Stimulated activated CD4-positive, alpha-beta T cell treated with anti-CD3 and anti-CD28 coated beads, Interleukin-2, amount 100 ng/mL, for 24 hours (primary cell): ENCODE measurements around the gene CPS1.

Experiments
- DNase-seq, 2 donors: peaks; one replicate each; pipeline ENCODE4 v3.0.0-alpha.2; 2020

Gene CPS1

DNA sequence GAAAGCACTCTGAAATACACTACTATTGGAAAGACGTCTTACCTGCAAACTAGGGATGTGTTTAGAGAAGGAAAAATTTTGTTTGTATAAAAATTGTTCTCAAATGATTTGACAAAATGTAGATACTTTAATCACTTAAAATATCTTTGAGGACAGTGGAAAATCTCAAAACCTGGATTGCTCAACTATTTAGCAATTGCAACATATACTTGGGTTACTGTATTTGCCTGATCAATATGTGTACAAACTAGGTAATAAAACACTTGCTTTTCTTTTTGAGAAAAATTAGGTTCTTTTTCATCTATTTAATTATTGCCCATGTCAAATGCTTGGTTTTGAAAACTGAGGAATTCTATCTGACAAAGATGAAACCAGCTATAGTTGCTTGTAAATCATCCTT, 60.9 kb downstream of the CPS1 start:
- DNase-seq: no peak

DNA sequence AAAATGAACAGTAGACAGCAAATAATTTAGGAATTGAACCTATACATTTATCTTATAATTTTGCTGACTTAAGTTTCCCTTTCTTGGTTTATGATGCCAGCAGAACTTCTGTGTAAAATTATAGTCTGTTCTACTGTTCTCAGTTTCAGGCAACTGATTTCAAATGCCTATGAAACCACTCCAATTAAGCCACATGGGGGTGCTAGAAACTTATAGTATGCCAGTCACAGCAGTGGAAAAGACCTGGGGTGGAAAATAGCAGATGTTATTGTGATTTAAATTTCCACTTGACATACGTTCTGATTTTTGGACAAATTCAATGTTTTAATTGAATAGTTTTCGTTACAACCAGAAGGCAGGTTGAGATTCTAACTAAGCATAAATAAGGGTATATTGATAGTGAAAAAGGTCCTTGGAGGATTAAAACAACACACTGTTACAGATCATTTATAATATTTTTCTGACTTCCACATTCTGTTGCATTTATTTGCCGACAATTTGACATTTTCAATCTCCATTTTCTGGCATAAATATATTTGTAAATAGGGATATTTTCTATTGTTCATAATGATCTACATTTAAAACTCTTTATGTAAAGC, 61.4 kb downstream of the CPS1 start:
- DNase-seq: no peak

DNA sequence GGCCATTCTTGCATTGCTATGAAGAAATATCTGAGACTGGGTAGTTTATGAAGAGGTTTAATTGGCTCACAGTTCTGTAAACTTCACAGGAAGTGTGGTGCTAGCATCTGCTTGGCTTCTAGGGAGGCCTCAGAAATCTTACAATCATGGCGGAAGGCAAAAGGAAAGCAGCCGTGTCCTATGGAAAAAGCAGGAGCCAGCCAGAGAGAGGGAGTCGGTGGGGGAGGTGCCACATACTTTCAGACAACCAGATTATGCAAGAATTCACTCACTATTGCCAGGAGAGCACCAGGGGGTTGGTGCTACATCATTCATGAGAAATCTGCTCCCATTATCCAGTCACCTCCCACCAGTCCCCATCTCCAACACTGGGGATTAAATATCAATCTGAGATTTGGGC, 64.1 kb downstream of the CPS1 start:
- no peak for DNase-seq

DNA sequence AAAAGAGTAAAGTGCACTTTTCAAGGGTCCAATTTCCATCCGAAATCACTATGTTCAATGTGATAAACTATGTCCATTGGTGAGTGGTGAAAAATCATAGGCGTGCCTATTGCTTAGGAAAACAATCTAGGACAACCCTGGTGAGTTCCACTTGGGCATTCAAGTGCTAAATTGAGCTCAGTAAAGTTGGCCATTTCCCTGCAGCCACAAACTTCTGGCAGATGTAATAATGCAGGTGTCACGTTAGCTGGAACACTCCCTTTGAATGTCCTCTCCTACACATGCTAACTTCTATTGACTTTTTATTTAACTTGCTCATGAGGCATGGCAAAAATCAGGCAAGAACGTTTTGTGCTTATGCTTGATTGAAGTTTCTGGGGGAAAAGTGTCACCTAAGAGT, 67.1 kb downstream of the CPS1 start:
- DNase-seq: no peak

DNA sequence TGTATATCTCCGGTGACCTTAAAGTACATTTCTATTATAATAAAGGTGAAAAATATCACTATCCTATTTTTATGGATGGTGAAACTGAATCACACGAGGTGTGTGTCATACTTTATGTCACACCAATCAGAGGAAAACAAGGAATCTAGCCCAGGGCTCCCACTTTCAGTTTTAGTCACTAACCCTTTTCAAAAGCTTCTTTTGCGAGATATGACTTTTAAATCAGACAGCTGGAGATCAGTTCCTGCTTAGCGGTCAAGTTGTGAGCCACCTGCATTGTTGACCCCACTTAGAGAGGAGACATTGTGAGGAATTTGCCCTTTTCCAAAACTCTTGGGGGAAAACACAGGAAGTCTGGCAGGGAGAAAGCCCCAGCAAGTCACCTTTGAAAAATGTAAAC, 70.5 kb downstream of the CPS1 start:
- DNase-seq: no peak

DNA sequence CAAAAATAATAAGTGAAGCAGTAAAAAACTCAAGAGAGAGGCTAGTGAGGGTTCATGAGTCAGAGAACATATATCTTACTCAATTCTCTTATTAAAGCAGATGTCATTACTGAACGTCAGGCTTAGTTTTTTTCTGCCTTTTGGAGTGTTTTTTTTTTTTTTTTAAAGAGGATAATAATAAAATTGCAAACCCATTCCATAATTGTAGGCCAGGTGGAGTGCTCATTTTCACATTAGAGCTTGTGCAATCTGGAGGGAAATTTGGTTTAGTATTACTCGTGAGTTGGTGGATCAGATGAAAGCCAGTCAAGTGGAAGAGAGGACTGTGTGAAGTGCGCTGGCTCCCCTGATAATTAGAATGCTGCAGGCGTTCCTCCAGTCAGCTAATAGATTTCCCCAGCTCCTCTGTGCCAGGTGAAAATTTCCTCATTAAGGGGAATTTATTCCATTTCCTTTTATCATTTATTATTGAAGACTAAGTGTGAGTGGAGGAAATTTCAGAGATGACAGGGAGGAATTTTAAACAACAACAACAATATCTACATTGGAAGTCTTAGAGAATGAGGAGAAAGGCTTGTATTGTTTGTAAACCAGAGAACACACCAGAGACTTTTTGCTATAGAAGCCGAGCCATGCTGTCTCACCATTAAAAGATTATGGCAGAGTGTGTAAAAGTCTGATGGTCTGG, 74.6 kb downstream of the CPS1 start:
- DNase-seq: no peak

DNA sequence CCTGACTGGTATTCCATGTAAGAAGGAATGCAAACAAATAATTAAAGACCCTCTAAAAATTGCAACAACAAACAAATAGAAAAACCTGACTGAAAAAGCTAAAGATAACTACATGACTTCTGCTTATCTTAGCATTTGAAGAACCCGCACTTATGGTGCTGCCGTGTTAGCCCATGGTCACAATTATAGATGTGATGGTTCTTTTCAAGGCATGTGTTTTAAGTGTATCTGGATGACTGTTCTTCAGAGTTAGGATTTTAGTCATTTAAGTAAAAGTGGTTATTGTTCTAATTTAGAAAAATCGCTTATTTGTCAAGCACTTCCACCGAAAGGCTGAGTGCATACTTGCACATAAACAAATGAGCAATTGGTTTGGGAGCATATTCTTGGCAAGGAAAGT, 77.3 kb downstream of the CPS1 start:
- no peak for DNase-seq

DNA sequence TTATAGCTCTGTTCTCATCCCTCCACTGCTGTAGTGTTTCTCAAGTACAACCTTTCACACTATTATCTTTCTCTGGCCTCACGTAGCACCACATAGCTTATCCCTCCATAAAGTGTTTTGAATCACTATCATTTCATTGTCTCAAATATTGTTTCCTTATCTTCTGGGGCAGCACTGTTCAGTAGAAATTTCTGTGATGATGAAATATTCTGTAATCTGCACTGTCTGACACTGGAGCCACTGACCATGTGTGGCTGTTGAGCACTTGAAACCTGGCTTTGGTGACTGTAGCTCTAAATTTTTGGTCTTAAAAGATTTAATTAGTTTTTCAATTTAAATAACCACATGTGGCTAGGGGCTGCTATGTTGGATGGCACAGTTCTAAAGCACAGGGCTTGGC, 78.9 kb downstream of the CPS1 start:
- no peak for DNase-seq

DNA sequence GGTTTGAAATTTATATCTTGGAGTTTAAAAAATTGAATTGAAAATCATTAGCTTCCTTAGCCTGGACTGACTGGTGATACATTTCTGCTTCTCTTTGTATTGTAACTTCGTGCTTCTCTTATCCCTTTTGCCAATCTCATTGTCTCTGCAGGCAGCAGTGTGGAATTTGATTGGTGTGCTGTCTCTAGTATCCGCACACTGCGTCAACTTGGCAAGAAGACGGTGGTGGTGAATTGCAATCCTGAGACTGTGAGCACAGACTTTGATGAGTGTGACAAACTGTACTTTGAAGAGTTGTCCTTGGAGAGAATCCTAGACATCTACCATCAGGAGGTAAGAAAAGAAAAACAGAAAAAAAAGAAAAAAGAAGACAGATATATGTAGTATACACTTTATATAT, 85.9 kb downstream of the CPS1 start:
- no peak for DNase-seq

DNA sequence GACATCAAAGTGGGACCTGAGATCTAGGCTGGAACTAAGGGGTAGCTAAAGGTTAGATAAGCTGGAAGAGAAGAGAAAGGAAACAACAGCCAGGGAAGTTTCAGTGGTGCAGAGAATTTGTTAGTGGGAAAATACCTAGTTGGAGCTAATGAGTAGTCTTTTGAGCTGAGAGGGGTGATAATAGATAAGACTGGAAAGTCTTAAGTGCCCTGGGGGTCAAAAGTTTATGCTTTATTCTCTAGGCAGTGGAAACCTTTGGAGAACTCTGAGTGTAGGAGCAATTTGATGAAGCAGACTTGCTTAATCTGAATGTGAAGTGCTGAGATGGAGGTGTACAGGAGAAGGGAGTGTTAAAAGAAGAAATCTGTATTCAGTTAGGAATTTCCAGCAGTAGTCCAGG, 90.8 kb downstream of the CPS1 start:
- no peak for DNase-seq

DNA sequence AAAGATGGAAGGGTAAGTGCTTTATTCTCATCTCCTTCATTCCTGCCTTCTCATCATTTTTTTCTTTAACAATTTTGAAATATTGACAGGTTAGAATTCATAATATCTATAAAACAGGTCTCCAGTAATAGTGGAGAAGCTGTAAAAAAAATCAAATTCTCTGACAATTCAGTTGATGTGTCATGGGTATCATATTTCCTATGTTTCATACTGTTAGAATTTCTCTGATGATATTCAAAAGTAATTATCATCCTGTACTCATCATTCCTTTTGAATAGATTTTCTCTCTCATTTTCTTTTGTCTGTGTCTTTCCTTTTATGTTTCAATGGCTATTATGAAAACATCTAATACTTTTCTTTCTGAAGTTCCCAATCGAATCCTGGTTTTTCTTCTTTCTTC, 97.7 kb downstream of the CPS1 start:
- no peak for DNase-seq

DNA sequence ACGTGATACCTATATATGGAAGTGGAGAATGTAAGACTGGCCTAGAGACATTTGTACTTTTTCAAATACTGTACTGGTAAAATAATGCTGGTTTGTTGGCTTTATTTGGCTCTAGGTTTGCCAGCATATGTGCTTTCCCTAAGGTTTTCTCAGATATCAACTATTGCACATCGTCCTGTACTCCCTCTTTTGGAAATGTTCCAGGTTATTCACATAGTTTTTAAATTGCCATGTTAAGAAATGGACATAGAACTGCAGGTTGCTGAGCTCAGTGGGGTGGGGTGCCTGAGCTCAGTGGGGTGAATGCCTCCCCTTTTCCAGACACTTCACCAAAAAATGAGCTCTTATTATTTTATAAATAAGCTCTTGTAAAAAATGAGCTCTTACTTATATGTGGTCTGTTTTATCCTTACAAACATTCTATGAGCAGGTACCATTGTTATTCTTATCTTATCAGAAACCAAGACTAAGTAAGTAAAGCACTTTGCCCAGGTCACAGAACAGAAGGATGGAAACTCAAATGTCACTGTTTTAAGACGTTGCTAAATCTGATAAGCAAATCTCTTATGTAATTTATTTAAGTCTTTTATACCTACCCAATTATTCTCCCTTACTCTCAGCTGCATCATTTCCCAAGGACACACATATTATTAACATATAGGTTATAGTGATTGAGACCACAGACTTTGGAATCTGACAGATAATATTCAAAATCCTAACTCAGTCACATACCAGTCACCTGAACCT, 99.0 kb downstream of the CPS1 start:
- DNase-seq: no peak

DNA sequence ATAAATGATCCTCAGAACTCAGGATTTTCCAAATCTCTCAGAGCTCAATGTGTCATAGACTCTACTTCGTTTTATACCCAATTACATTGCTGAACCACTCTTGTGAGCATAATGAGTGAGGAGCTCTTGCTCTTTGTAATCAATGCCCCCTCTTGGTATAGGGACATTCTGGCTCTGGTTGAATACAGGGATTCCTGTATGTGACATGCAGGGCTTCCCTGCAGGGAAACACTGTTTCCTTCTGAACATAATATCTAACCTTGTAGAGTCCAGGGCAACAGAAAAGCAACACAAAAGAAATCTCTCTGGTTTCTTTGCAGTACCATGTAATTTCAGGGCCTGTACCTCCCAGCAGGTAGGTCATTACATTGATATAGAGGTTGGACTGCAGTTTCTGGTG, 101.5 kb downstream of the CPS1 start:
- no peak for DNase-seq

DNA sequence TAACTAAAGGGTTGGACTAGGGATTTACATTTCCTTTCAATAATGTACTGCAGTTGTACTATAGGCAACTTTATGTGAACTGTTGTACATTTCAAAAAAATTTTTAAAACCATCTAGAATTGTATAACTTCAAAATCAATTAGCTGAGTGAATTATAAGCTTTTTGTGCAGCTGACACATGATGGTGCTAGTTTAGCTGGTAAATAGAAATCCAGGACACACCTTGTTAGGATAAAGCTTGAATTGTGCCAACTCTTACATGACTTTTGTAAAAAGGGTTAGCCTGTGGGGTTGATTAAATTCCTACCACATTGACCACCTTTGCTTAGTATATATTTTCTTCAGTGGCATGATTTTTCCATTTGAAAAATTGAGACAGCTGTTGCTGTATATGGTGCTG, 104.4 kb downstream of the CPS1 start:
- DNase-seq: no peak

DNA sequence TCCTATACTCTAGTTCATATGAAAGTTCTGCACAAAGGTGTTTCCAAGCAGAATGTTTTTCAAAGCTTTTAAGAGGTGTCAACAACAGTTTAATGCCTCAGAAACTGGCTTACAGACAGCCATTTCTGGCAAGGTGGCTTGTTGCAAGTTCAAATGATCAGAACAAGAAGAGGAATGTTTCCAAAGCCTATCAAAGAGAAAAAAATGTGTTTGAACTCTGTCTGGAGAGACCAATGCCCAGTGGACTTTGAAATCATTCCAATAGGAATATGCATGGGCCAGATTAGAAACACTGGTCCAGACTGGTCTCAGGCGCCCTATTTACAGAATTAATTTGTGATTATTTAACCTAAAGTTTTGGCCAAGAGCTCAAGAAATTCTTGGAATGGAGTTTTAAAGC, 106.2 kb downstream of the CPS1 start:
- DNase-seq: no peak

DNA sequence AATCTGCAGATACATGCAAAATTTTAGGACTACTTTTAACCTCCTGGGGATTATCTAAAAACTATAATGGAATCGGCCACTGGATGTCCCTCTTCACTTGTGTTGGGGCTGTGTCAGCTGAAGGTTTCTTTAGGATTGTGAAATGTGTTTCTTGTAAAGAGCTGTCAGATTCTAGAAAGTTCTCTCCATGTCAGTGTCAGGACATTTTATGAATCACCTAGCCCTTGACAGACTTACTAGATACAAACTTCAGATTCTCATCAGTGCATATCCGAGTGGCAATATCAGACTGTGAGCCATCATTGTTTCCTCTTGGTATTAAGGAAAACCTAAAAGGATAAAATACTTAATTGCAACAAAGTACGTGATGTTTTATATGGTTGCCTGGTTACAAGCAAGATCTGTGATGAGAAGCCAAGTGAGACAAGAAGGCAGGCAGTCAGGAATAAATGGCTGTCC, 107.3 kb downstream of the CPS1 start:
- DNase-seq: no peak

DNA sequence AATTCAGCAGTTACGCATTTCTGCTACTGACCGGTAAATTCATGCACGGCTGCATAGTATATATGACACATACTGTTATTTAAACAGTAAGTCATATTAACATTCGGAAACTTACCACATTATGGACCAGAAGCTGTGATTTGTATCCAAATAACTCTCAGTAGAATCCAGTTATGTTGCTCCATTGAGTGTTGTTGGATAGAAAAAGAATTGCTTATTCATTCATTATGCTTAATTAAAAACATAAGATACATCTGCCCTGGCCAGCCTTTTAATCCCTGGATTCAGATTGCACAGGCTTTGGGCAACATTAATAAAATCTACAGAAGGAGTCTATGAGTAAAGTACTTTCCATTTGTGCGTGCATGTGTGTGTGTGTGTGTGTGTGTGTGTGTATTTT, 111.3 kb downstream of the CPS1 start:
- no peak for DNase-seq

DNA sequence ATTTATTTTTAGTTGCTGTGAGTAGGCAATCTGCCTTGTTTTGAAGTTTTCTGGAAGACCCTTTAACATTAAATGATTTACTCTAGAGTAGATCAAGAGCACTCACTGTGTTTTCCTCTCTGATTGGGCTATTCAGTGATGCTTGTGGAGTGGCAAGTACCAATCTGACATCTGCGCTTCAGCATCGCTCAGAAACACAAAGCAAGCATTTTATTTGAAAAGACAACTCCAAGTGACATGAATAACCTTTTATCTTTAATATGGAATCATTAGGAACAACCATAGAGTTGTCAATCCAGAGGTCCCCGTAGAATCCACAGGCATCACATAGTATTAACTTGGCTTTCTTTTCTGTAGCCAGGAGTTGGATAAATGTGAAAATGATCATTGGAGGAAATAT, 114.7 kb downstream of the CPS1 start:
- DNase-seq: no peak

DNA sequence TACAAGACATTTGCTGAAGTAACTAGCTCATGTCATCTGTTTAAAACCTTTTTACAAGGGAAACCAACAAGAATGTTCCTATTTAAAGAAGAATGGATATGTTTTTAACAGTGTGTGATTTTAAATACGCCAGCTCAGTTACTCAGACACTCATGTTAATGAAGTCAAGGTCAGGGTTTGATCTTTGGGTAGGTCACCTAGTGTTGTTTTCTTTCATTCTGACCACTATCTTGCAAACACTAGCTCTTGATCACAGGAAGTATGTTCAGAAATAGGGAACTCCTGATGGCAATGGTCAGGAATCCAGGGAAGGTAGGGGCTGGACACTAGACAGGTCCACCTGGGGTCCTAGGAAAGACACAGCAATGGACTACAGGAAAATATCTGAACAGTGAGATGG, 116.7 kb downstream of the CPS1 start:
- no peak for DNase-seq

DNA sequence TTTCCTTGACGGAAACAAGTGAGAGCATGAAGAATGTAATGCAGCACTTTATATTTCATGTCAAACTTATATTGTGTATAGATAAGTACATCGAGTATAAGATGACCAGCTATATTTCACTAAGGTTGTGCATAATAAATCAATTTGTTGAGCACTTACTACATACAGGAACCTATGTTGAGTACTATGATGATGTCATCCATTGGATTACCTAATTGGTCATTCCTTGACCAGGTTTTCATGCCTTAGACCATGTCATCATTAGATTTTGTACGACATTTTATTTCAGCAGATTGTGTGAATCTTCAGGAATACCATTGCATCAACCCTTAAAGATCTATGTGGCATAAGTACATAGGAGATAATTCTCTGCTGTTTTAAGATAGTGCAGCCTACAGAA, 119.7 kb downstream of the CPS1 start:
- no peak for DNase-seq

DNA sequence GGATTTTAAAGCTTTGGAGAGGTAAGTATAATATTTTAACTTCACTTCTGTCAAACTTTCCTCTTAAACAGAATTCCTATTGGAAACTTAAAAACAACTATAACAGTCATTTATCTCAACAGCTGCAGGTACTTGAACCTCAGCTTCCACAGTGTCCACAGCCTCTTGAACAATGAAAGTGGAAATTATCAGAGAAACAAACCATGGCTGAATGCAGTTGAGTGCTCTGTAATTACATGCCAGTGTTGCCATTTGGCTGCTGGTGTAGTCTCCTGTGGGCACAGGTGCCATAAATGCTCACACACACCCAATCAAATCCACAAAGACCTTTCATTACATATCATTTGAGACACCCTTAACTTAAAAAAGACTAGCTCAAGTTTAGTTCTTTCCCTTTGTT, 125.1 kb downstream of the CPS1 start:
- no peak for DNase-seq

DNA sequence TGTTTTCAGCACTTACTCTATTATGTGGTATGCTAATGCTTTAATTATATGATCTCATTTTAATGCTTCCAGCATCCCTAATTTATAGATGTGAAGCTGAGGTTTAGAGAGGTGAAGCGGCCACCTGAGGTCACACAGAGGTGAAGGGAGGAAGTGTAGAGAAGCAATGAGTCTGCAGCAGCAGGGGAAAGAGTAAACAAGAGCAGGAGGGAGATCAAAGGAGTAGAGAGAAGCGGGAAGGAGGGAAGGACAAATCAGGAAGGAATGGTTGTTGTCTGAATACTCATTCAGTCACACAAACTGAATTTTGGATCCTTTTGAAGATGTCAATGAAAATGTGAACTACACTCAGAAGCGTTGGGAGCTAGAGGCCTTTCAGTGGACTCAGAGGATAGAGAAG, 130.0 kb downstream of the CPS1 start:
- no peak for DNase-seq

DNA sequence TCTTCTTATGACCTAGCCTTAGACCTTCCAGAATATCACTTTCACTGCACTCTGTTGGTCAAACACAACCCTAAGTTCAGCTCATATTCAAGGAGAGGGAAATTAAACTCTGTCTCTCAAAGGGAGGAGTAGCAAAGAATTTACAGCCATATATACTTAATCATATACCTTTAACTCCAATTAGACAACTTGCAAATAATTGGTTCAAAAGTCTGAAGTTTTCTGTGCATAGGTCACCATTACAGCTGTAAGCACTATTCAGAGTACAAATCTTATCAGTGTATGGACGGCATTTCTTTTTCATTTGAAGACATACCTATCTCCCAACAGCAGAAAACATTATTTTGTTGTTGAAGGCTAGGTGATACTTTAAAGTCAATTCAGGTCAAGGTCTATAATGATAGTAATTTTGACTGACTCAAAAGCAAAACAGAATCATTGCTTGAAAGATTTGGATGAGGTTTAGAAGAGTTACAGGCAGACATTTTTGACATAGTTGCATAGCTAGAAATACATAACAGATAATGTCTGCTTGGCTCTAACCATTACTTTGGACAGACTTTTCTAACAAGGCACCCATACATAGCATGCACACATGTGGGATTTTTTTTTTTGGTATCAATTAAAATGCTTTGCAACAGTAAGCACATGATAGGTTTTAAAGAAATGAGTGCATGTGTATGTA, 131.5 kb downstream of the CPS1 start:
- no peak for DNase-seq

DNA sequence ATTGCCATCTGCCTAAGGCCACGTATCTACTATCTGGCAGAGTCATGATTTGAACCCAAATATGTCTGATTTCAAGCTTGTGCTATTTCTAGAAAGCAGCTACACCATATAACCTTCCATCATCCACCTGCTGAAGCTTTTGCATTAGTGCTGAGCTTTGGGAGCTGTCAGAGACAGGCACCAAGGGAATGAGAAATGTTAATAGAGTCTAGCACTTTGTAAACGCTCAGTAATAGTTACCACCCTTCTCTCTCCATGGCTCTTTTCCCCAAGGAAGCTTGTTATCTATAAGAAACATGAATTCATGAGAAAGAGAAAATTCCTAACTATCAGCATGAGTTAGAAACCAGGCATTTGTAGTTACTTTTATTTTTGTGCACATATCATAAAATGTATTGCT, 151.5 kb downstream of the CPS1 start:
- DNase-seq: no peak
